ENCODE measurements around the gene RAB3B. TPM values are rescaled to one million over a fixed set of nuclear protein-coding genes. Genes with fewer than 3 reads are reported as not detected.

The RAB3B gene
- total RNA-seq, 1 experiment from 2014 or later = 0.31 TPM

DNA sequence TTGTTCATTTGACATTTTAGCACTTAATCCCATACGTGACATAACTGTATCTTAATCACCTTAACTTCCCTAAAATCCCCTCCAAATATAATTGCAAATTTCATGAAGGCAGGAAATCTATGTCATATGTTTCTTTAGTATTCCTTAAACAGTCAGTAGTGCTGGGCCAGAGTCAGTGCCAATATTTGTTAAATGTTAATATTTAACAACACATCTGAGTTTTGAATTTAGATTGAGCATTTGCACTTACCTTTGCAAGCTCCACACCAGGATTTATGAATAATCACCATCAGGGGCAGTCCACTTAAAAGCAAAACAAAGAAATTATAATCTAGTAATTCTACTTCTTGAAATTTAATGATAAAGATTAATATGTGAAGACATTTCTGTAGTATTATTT, 37.8 kb upstream of the RAB3B start:
- Mint-ChIP-seq H3K36me3 (ENCODE audit: insufficient read depth, unreplicated experiment) (peaks cover 41% of the 10 kb centered on the region), H3K4me1 (ENCODE audit: low read depth, unreplicated experiment) (peaks cover 30% of the 10 kb centered on the region), H3K27me3 (ENCODE audit: unreplicated experiment) (no peaks in the 10 kb centered on the region), H3K4me3 (ENCODE audit: low read depth, unreplicated experiment) (no peak overlapping the region), H3K27ac (ENCODE audit: unreplicated experiment) (no peak overlapping the region), H3K9me3 (ENCODE audit: low read depth, unreplicated experiment) (no peaks in the 10 kb centered on the region)
- no TSS peak for BruUV-seq (replicated peaks)
- CTCF ChIA-PET = no interaction called here
- no peak for DNase-seq
- intact Hi-C loops (cut with micrococcal nuclease; ENCODE audit: unreplicated experiment) = loop anchor here (5.0 kb wide), 1 partner anchor 571 kb away; no protein-coding TSS in a partner anchor
- TF ChIP-seq, protein P1, sequence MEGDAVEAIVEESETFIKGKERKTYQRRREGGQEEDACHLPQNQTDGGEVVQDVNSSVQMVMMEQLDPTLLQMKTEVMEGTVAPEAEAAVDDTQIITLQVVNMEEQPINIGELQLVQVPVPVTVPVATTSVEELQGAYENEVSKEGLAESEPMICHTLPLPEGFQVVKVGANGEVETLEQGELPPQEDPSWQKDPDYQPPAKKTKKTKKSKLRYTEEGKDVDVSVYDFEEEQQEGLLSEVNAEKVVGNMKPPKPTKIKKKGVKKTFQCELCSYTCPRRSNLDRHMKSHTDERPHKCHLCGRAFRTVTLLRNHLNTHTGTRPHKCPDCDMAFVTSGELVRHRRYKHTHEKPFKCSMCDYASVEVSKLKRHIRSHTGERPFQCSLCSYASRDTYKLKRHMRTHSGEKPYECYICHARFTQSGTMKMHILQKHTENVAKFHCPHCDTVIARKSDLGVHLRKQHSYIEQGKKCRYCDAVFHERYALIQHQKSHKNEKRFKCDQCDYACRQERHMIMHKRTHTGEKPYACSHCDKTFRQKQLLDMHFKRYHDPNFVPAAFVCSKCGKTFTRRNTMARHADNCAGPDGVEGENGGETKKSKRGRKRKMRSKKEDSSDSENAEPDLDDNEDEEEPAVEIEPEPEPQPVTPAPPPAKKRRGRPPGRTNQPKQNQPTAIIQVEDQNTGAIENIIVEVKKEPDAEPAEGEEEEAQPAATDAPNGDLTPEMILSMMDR (IDR thresholded peaks at IDR 0.05; ENCODE audit: unreplicated experiment) = no peak

DNA sequence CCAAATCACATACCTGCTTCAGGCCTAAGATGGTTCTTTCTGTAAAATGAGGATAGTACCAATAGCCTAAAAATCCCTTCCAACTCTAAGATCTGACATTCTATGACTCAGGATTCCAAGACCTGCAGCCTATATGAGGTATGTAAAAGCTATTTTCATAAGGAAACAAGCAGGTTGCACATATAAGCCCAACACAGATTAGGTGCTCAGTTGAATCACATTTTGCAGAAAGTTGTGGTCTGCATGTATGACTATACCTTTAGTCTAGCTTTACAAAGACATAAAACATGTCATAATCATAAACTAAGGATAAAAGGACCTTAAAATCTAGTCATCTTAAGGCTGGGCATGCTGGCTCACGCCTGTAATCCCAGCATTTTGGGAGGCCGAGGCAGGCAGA, 35.8 kb upstream of the RAB3B start:
- no peaks in the 10 kb centered on the region for H3K27me3 Mint-ChIP-seq (ENCODE audit: unreplicated experiment)
- BruUV-seq (replicated peaks) = no TSS peak
- intact Hi-C loops (cut with micrococcal nuclease; ENCODE audit: unreplicated experiment) = loop anchor here (5.0 kb wide), 1 partner anchor 569 kb away; no protein-coding TSS in a partner anchor
- H3K4me1 Mint-ChIP-seq (ENCODE audit: low read depth, unreplicated experiment) = peaks cover 17% of the 10 kb centered on the region
- H3K36me3 Mint-ChIP-seq (ENCODE audit: insufficient read depth, unreplicated experiment) = peaks cover 26% of the 10 kb centered on the region
- TF ChIP-seq, protein P1 (IDR thresholded peaks at IDR 0.05; ENCODE audit: unreplicated experiment) = no peak
- CTCF ChIA-PET = no interaction called here
- H3K9me3 Mint-ChIP-seq (ENCODE audit: low read depth, unreplicated experiment) = no peaks in the 10 kb centered on the region
- no peak for DNase-seq
- no peak overlapping the region for H3K27ac Mint-ChIP-seq (ENCODE audit: unreplicated experiment)
- no peak overlapping the region for H3K4me3 Mint-ChIP-seq (ENCODE audit: low read depth, unreplicated experiment)

DNA sequence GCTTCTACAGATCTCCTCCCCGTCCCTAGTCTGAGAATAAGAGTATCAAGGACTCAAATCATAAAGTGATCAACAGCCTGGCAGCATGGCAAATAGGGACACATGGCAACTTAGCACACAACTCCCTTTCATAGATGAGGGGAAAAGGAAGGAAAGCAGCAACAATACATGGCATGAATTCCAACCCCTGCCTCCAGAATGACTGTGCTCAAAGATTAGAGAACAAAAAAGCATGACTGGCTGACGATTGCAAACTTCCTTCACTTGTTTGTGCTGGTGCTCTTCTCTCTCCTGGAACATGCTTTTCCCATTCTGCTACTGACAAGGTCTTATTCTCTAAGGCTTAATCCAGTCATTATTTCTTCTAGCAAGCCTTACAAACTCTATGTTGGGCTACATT, 31.6 kb upstream of the RAB3B start:
- CTCF ChIA-PET = interaction anchor here (1.0 kb wide), 1 partner anchor 641 kb away, joined by 3 read pairs; no protein-coding TSS in a partner anchor
- Mint-ChIP-seq H3K9me3 (ENCODE audit: low read depth, unreplicated experiment) (no peaks in the 10 kb centered on the region), H3K27me3 (ENCODE audit: unreplicated experiment) (no peaks in the 10 kb centered on the region), H3K27ac (ENCODE audit: unreplicated experiment) (no peak overlapping the region), H3K4me3 (ENCODE audit: low read depth, unreplicated experiment) (no peak overlapping the region), H3K4me1 (ENCODE audit: low read depth, unreplicated experiment) (no peaks in the 10 kb centered on the region), H3K36me3 (ENCODE audit: insufficient read depth, unreplicated experiment) (peaks cover 22% of the 10 kb centered on the region)
- intact Hi-C loops (cut with micrococcal nuclease; ENCODE audit: unreplicated experiment) = no loop called here
- DNase-seq = no peak
- TF ChIP-seq, protein P1 (IDR thresholded peaks at IDR 0.05; ENCODE audit: unreplicated experiment) = no peak
- BruUV-seq (replicated peaks) = no TSS peak

DNA sequence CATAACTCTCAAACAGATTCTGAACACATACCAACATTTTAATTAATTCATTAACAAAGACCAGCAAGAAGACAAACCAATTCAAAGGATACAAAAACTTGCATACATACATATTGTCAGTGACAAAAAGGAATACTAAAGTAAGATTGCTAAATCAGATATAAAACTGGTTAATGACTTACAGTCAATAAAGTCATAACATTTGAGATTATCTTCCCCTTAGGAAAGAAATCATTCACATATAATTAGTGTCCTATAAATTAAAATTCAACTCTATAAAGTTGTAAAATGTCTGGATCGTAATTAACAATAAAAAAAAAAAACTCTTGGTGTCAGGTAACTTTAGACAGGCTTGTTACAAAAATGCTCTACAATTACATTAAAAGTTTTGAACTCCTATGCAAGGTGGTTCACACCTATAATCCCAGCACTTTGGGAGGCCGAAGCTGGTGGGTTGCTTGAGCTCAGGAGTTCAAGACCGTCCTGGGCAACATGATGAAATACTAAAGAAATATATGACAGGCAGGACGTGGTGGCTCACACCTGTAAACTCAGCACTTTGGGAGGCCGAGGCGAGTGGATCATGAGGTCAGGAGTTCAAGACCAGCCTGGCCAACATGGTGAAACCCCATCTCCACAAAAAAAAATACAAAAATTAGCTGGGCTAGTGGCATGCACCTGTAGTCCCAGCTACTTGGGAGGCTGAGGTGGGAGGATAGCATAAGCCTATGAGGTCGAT, 17.7 kb upstream of the RAB3B start:
- TF ChIP-seq, protein P1 (IDR thresholded peaks at IDR 0.05; ENCODE audit: unreplicated experiment) = no peak
- no peak for DNase-seq
- no peak overlapping the region for H3K4me3 Mint-ChIP-seq (ENCODE audit: low read depth, unreplicated experiment)
- peaks cover 8% of the 10 kb centered on the region for H3K36me3 Mint-ChIP-seq (ENCODE audit: insufficient read depth, unreplicated experiment)
- CTCF ChIA-PET = interaction anchor here (0.7 kb wide), 1 partner anchor 922 kb away, joined by 4 read pairs; no protein-coding TSS in a partner anchor
- no TSS peak for BruUV-seq (replicated peaks)
- H3K4me1 Mint-ChIP-seq (ENCODE audit: low read depth, unreplicated experiment) = peaks cover 25% of the 10 kb centered on the region
- no peaks in the 10 kb centered on the region for H3K9me3 Mint-ChIP-seq (ENCODE audit: low read depth, unreplicated experiment)
- H3K27me3 Mint-ChIP-seq (ENCODE audit: unreplicated experiment) = no peaks in the 10 kb centered on the region
- intact Hi-C loops (cut with micrococcal nuclease; ENCODE audit: unreplicated experiment) = loop anchor here (10.0 kb wide), 1 partner anchor 193 kb away; no protein-coding TSS in a partner anchor
- no peak overlapping the region for H3K27ac Mint-ChIP-seq (ENCODE audit: unreplicated experiment)

All from Calu3 (cell line).